GM19438 (cell line): ENCODE results near the gene UQCC3.
A peak's percentile ranks its signal among the peaks of the same experiment; 100 is the strongest.
"Not testable (repeated sequence)": the region's sequence is repeated elsewhere in the genome, so short reads cannot be mapped to it uniquely, and the experiment has no call there.

Experiments
- ATAC-seq: cut with Tn5 transposase; IDR thresholded peaks from one replicate; pipeline ENCODE4 v1.9.1; 2021; ENCODE audit warnings: low read depth; ENCODE audit not compliant: unreplicated experiment

UQCC3 gene

DNA sequence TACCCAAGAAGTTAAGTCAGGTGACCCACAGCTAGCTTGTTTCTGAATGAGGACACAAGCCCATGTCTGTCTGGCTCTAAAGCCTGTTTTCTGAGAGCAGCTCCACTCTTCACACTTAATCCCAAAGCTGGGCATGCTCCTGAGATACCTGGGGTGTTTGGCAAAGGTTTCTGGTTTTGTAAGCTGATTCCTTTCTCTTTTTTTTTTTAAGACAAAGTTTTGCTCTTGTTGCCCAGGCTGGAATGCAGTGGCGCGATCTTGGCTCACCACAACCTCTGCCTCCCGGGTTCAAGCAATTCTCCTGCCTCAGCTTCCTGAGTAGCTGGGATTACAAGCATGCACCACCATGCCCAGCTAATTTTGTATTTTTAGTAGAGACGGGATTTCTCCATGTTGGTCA, 22.2 kb downstream of the UQCC3 start:
- not testable (repeated sequence) for ATAC-seq

DNA sequence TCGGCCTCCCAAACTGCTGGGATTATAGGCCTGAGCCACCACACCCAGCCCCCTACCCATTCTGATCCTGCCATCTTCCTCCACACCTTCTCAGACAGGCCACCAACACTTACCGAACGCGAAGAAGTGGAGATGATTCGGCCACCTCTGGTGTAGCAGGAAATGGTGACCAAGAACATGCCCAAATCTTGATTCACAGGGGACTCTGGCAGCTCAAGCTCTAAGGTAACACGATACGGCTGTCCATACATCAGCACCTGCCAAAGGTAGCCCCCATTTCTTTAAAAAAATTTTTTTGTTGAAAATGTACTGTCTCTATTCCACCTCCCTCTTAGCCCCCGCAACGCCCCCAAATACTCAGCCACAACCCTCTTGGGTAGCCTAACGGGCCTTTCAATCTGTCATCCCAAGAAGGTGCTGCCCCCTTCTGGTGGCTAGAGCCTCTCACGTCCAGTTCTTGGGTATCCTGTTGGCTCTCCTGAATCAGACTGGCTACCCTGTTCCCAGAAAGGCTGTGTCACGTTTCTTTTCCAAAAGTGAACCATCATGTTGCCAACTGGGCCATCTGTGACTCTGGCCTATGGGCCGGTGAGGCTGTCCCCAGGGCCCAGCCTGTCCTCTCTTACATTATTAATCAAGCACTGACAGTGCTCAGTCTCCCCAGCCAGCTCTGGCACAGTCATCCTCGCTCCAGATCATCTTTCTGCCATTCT, 23.1 kb downstream of the UQCC3 start:
- no peak for ATAC-seq

DNA sequence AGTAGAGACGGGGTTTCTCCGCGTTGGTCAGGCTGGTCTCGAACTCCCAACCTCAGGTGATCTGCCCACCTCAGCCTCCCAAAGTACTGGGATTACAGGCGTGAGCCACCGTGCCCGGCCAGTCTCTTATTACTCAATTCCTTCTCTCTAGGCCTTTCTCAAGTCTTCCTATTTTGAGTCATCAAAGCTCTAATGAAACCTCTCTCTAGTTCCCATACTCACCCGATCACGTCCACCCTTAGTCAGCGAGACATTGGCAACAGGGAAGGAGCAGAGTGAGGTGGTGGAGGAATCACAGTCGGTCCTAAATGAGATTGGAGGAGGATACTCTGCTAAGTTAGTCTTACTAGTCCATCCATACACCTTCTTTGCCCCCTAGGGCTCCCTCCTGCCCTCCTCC, 30.8 kb downstream of the UQCC3 start:
- no peak for ATAC-seq

DNA sequence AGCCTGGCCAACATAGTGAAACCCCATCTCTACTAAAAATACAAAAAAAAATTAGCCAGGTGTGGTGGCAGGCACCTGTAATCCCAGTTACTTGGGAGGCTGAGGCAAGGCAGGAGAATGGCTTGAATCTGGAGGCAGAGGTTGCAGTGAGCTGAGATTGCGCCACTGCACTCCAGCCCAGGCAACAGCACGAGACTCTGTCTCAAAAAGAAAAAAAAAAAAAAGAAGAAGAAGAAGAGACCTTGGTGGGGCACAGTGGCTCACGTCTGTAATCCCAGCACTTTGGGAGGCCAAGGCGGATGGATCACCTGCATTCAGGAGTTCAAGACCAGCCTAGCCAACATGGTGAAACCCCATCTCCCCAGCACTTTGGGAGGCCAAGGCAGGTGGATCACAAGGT, 32.4 kb downstream of the UQCC3 start:
- ATAC-seq: not testable (repeated sequence)

DNA sequence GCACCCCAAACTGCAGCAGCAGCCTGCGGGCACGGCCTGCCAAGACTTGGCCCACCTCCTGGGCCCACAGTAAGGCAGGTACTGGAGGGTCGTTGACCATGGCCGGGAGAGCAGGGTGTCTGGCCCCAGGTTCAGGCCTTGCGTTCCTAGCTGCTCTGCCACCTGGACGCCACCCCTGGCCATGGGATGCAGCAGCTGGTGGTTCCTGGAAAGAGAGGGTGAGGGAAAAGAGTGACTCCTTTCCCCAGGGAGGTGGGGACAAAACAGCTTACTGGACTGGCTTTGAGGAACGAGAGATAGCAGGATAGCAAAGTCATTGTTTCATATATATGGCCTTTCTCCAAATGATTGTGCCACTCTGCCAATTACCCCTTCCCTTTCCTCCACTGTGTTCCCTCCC, 33.9 kb downstream of the UQCC3 start:
- ATAC-seq: no peak

DNA sequence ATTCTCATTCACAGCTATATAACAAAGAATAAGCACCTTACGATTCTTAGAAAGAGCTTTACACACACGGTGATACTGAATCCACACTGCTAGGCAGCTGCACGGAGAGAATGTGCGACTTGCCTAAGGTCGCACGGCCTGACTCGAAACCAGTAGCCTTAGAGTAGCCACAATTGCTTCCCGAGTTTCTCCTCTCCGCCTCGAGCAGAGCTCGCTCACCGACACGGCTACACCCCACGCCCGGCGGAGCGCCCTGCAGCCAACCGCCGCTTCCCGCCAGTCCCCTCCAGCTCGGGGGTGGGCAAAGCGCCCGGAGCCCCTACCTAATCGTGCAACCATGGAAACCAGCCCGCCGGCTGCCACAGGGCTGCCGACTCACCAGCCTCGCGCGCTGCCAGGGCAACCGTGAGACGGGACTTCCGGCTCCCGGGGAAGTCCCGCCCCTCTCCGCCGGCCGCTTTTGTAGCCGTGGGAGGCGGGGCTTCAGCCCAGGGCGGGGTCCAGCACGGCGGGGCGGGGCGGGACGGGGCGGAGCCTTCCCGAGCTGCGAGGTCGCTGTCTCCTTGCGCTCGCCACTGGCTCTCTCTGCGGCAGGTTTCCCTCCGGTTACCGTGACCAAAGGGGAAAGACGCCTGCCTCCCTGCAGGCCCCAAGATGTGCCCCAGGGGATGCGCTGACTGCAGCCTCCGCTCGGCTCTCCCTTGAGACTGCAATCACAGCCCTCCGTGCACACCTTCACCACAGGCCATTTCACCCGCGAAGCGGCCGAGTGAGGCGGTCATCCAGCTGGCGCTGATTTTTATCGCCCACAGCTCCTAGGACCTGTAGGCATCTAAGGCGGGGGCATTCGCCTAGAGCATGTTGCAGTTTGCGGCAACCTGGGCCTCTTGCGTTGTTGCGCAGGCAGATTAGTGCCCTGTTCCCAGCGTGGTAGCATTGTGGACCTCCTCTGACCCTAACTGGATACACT, 34.7 kb downstream of the UQCC3 start:
- ATAC-seq: peak; percentile 50

DNA sequence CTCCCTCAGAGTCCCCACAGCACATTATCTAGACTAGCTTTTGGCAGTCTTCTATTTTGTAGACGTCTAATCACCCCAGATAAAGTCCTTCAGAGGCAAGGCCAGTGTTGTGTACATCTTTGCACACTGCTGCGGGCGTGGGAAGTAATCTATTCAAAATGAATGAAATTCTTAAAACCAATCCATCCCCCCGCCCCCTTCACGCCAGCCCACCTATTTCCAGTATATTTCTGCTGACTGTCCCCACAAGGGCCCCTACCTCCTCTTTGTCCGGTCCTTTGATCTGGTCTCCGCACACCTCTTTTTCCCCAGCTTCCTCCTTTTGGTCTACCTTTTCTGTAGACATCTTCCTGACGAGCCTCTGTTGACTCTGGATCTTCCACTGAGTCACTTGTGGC, 35.4 kb downstream of the UQCC3 start:
- no peak for ATAC-seq

DNA sequence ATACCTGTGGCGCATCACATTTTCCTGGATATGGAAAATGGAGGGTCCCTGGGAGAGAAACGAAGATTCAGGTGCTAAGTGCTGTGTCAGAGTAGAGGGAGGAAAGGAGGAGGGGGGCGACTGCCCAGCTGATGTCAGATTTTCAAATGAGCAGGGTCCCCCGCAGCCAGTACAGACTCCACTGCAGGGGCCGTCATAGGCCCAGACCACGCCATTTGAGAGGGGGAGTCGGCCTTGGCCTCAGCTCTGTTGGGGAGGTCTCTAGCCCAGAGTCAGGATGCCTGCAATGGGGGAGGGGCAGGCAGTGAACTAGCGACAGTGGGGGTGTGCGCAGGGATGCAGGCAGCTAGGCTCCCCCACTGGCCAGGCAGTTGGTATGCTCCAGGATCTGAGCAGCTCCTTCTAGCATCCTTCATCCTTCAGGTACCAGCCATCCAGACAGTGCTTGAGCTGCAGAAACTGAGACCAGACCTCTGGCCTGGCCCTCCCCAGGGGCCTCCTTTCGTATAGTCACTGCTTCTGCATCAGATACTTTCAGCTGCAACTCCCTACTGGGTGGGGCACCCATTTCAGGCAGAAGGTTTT, 35.9 kb downstream of the UQCC3 start, which contains the start of the genes BSCL2 and GNG3:
BSCL2 (minus strand) TSS at position 148 of the 585 bp plus-strand sequence. CDS start 229 bp downstream, outside the sequence.
GNG3 (plus strand) TSS at position 400 of the 585 bp plus-strand sequence. CDS start 620 bp downstream, outside the sequence.
- ATAC-seq: no peak

DNA sequence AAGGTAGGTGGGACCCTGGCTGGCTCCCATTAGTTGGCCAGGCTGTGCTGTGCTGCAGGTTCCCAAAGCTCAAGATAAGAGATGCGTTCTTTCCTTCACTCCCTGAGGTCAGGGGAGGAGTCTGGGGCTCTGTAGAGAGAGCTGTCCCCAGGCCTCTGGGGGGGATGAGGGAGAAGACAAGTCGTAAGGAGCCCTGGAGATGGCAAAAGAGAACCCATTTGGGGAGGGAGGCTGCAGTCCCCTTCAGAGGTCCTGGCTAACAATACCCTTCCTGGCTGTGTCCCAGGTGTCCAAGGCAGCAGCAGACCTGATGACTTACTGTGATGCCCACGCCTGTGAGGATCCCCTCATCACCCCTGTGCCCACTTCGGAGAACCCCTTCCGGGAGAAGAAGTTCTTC, 36.9 kb downstream of the UQCC3 start:
- ATAC-seq: no peak

DNA sequence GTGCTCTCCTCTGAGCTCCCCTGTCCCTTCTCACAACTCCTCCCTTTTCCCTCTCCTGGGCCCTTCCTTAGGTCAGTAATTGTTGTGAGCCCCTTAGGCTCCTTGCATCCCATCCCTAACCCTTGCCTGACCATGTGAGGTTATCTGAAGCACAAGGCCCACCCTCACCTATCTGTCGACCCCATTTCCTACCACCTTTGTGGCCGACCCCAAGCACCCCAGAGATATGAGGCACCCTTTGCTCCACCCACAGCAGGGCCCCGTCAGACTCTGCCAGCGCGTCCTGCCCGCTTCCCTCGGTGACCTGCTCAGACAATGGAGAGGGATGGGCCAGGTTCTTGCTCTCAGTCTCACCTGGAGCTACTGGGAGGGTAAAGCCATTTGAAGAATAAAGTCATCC, 37.3 kb downstream of the UQCC3 start:
- no peak for ATAC-seq

DNA sequence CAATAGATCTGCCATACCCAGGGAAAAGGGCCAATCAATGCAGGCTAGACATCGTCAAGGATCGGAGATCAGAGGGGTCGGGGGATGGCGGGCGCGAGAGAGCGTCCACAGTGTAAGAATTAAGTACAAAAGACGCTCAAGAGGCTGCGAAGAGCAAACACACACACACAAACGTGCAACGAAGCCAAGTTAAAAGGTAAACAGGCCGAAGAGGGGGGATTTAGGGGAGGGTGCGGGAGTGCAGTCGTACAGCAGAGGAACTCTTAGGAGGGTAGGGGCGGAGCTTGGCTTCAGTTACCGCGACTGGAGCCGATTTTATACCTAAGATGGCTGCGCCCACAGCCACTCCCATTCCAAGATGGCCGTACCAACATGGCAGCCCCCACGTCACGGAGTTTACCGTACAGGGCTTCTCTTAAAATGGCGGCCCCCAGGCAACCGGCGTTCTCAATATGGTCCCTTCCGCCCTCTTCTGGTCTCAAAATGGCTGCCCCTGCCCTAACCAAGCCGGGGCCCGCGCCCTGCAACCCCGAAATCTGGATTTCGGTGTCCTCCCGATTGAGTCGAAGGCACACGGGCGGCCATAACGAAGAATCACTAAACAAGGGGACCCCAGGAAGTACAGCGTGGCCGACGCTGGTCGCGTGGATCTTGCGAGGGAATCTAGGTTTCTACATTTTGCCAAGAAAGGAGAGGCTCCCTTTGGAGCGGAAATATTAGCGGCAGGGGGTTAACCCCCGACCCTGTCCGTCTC, 38.0 kb downstream of the UQCC3 start:
- peak; percentile 56 for ATAC-seq

DNA sequence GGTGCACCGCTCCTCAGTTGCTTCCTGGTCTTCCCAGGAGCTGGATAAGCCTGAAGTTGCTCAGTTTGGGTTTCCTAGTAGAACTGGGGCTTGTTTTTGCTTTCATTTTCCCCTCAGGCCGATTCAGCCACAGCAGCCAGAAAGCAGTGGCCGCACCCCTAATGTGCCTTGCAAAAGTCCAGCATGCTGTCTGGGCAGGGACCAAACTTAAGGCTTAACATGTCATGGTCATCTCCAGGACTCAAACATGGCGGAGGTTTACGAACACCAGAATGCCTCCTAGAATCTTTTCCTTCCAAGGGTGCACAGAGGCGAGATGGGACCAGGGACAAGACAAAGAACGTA, 38.5 kb downstream of the UQCC3 start:
- no peak for ATAC-seq

DNA sequence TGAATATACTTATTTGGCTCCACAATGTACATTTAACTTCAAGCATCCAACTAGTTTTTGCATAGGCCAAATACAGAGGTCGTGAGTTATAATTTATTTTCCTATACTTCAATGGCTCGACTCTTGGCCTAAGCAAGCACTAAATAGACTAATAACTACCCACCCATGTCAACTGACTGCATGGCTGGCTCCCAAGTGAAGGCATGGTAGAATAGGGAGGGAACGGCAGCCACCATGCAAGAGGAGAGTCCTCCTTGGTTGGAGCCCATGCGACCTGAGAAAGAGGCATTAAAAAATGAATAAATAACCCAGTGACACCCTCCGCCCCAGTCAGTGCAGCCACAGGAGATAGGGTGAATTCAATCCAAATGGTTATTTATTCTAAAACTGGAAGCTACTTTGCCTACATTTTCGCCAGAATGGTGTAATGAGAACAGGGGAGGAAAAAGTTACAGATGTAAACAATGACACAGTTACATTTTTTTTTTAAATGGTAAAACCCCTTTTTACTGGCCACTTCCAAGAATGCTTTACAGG, 40.9 kb downstream of the UQCC3 start:
- no peak for ATAC-seq

DNA sequence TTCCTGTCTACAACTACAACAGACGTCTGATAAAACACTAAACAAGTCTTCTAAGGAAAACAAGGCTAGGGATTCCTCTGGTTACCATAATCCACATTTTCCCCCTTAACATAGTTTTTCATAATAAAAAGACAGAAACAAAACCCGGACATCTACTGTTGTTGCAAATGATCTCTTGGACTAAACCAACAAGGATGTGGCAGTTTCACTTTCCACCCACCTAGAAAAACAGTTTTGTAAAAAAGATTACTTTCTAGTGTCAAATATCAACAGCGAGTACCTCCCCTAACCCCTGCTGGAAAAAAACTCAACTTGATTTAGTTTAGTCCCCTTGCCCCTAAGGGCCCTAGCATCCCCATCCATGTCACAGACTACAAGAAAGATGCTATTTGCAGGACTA, 41.4 kb downstream of the UQCC3 start:
- ATAC-seq: no peak

DNA sequence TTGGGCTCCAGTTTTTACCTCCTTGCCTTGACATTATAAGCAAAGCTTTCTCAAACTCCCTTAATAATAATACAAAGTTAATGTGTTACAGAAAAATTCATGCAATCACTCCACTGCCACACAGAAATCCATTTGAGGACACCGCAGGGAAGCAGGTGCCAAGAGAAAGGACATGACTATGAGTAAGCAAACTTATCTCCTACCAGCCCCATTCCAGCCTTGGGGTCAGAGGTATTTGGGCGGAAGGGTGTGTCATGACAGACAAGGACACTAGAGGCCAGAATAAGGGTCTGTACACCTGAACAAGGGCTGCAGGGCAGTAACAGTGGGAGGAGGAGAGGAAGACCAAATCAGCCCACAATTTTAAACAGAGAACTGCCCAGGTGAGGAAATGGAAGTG, 41.9 kb downstream of the UQCC3 start:
- ATAC-seq: no peak

DNA sequence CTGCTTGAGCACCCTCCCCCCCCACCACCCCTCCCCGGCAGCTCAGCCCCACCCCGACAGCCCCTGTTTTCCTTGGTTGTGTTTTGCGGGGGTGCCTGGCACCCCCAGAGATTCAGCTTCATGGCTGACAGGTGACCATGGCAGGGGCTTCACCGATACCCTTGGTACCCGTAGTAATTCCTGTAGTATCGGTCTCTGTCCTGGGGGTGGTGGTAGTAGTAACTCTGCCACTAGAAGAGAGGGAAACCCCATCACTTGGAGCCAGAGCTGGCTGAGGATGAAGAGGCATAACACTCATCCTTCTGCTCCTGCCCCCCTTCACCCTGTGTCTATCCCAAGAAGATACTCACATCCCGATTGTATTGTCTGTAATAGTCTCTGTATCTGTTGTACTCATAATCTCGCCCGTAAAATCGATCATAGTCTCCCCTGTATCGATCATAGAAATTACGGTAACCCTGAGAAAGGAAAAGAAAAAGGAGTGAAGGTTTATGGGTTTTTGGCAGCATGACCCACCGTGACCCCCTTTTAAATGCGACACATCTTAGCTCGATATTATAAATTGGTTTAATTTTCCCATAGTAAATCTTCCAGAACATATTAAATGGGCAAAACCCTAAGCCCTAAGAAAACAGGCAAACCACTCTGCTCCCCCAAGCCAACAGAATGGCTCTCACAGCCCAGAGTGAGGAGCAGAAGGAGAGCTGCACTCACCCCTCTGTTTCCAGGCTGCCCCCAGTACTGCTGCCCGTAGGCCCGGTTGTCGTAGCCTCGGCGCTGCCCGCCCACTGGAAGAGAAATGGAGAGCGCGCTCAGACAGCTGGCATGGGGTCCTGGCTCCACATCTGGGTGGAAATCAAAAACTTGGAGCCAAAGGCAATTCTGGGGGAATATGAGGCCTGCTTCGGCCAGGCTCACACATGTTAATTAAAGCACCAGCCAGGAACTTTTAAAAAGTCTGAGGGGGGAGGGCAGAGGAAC, 44.0 kb downstream of the UQCC3 start:
- no peak for ATAC-seq

DNA sequence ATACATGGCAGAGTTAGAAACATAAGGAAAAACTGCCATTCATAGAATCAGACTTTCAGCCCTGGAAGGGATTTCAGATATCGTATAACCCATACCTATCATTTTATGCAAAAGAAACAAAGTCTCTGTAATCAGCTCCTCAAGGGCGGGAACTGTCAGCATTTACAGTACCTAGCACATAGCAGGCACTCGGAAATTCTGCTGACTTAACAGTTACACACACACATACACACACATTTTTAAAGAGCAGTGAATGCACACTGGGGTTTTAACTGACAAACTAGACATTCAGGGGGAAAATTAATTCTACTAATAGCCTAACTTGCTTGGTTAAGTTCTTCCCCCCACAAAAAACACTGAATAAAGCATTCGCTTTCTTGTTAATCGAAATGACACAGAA, 44.7 kb downstream of the UQCC3 start:
- no peak for ATAC-seq

DNA sequence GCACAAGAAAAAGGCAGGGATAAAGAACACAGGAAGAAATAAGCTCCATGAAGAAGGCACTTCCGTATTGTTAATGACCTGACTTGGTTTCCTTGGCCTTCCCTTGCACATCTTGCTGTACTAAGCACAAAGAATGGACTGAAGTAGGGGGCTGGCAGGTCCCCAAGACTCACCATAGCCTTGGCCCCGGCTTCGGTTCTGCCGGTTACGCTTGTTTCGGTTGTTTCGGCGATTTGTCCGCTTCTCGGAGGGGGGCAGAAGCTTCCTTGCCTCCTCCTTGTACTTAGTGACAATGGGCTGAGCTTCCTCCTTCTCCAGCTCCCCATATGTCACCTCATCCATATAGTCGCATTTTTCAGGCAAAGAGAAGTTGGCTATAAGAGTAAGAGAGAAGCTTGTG, 45.3 kb downstream of the UQCC3 start:
- no peak for ATAC-seq

DNA sequence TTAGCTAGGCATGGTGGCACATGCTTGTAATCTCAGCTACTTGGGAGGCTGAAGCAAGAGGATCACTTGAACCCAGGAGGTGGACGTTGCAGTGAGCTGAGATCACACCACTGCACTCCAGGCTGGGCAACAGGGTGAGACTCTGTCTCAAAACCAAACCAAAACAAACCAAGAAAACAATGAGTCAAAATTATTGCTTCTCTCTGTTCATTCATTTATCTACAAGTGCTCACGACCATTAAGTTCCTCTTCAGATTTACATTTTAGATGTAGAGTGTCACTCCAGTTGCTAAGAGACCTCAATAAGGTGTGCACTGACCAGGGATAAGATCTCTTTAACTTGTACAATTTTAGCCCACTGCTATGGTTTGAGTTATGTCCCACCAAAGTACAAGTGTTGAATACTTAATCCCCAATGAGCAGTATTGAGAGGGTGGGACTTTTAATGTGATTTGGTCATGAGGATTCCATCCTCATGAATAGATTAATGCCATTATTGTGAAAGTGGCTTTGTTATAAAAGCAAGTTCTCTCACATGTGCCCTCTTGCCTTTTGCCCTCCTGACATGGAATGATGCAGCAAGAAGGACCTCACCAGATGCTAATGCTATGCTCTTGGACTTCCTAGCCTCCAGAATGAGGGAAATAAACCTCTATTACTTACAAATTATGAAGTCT, 48.0 kb downstream of the UQCC3 start:
- no peak for ATAC-seq
